Measurements from ENCODE around the gene PCDH15.
"Not testable (repeated sequence)": the region's sequence is repeated elsewhere in the genome, so short reads cannot be mapped to it uniquely, and the experiment has no call there.

Gene PCDH15

GRCh38 chr10:53978301-53978700 lies 822.7 kb downstream of the PCDH15 start:
- Mint-ChIP-seq H3K4me1 (no peaks in the 10 kb centered on the region), H3K9me3 (peaks cover 9% of the 10 kb centered on the region)
- ATAC-seq (ENCODE audit: low read depth) = no peak

GRCh38 chr10:53977267-53977666 lies 823.8 kb downstream of the PCDH15 start:
- Mint-ChIP-seq H3K27ac (no peak overlapping the region), H3K4me1 (no peaks in the 10 kb centered on the region), H3K4me3 (no peak overlapping the region), H3K36me3 (no peaks in the 10 kb centered on the region), H3K27me3 (no peaks in the 10 kb centered on the region), H3K9me3 (peaks cover 9% of the 10 kb centered on the region)
- ATAC-seq (ENCODE audit: low read depth) = no peak
- no peak for DNase-seq (ENCODE audit: low spot score in 2 of 2)

More at GRCh38 chr10:53978301-53978700, 822.7 kb downstream of the PCDH15 start:
- no peaks in the 10 kb centered on the region for H3K36me3 Mint-ChIP-seq
- H3K27me3 Mint-ChIP-seq = no peaks in the 10 kb centered on the region
- H3K27ac Mint-ChIP-seq = no peak overlapping the region
- no peak for DNase-seq (ENCODE audit: low spot score in 2 of 2)
- no peak overlapping the region for H3K4me3 Mint-ChIP-seq

- Mint-ChIP-seq H3K4me3 (no peak overlapping the region), H3K4me1 (no peaks in the 10 kb centered on the region), H3K36me3 (no peaks in the 10 kb centered on the region), H3K9me3 (no peaks in the 10 kb centered on the region), H3K27me3 (no peaks in the 10 kb centered on the region), H3K27ac (no peak overlapping the region)
- ATAC-seq (ENCODE audit: low read depth) (no peak), DNase-seq (ENCODE audit: low spot score in 2 of 2) (no peak)
Measured at GRCh38 chr10:53957401-53957800, 843.6 kb downstream of the PCDH15 start.

GRCh38 chr10:53955091-53955490 lies 845.9 kb downstream of the PCDH15 start:
- Mint-ChIP-seq H3K36me3 (no peaks in the 10 kb centered on the region), H3K27me3 (no peaks in the 10 kb centered on the region)

GRCh38 chr10:53952698-53953630 lies 848.1 kb downstream of the PCDH15 start:
- H3K9me3 Mint-ChIP-seq = no peaks in the 10 kb centered on the region
- no peak for DNase-seq (ENCODE audit: low spot score in 2 of 2)
- H3K27me3 Mint-ChIP-seq = no peaks in the 10 kb centered on the region
- H3K36me3 Mint-ChIP-seq = no peaks in the 10 kb centered on the region
- H3K4me1 Mint-ChIP-seq = no peaks in the 10 kb centered on the region
- no peak overlapping the region for H3K27ac Mint-ChIP-seq
- no peak overlapping the region for H3K4me3 Mint-ChIP-seq
- no peak for ATAC-seq (ENCODE audit: low read depth)

More at GRCh38 chr10:53955091-53955490, 845.9 kb downstream of the PCDH15 start:
- no peaks in the 10 kb centered on the region for H3K4me1 Mint-ChIP-seq
- ATAC-seq (ENCODE audit: low read depth) (no peak), DNase-seq (ENCODE audit: low spot score in 2 of 2) (no peak)
- no peaks in the 10 kb centered on the region for H3K9me3 Mint-ChIP-seq
- H3K27ac Mint-ChIP-seq = no peak overlapping the region
- H3K4me3 Mint-ChIP-seq = no peak overlapping the region

GRCh38 chr10:53939654-53940053 lies 861.4 kb downstream of the PCDH15 start:
- Mint-ChIP-seq H3K36me3 (no peaks in the 10 kb centered on the region), H3K9me3 (peaks cover 4% of the 10 kb centered on the region), H3K27me3 (no peaks in the 10 kb centered on the region), H3K4me3 (no peak overlapping the region), H3K4me1 (no peaks in the 10 kb centered on the region), H3K27ac (no peak overlapping the region)
- ATAC-seq (ENCODE audit: low read depth) (no peak), DNase-seq (ENCODE audit: low spot score in 2 of 2) (no peak)

- Mint-ChIP-seq H3K4me1 (no peaks in the 10 kb centered on the region), H3K27ac (no peak overlapping the region), H3K4me3 (no peak overlapping the region), H3K9me3 (peaks cover 2% of the 10 kb centered on the region), H3K36me3 (no peaks in the 10 kb centered on the region), H3K27me3 (no peaks in the 10 kb centered on the region)
- ATAC-seq (ENCODE audit: low read depth) (no peak), DNase-seq (ENCODE audit: low spot score in 2 of 2) (no peak)
Measured at GRCh38 chr10:53930648-53931047, 870.4 kb downstream of the PCDH15 start.

- not testable (repeated sequence) for H3K4me3 Mint-ChIP-seq; H3K27me3 Mint-ChIP-seq; H3K4me1 Mint-ChIP-seq; ATAC-seq (ENCODE audit: low read depth); H3K36me3 Mint-ChIP-seq; H3K9me3 Mint-ChIP-seq; H3K27ac Mint-ChIP-seq; DNase-seq (ENCODE audit: low spot score in 2 of 2)
Measured at GRCh38 chr10:53924051-53924700, 876.9 kb downstream of the PCDH15 start.

- DNase-seq (ENCODE audit: low spot score in 2 of 2) (no peak), ATAC-seq (ENCODE audit: low read depth) (no peak)
- H3K4me3 Mint-ChIP-seq = no peak overlapping the region
- no peak overlapping the region for H3K27ac Mint-ChIP-seq
- no peaks in the 10 kb centered on the region for H3K4me1 Mint-ChIP-seq
- no peaks in the 10 kb centered on the region for H3K36me3 Mint-ChIP-seq
- H3K9me3 Mint-ChIP-seq = peaks cover 5% of the 10 kb centered on the region
- no peaks in the 10 kb centered on the region for H3K27me3 Mint-ChIP-seq
Measured at GRCh38 chr10:53918755-53919154, 882.3 kb downstream of the PCDH15 start.

GRCh38 chr10:53909791-53910190 lies 891.2 kb downstream of the PCDH15 start:
- ATAC-seq (ENCODE audit: low read depth) (no peak), DNase-seq (ENCODE audit: low spot score in 2 of 2) (no peak)
- Mint-ChIP-seq H3K36me3 (no peaks in the 10 kb centered on the region), H3K4me3 (no peak overlapping the region), H3K4me1 (no peaks in the 10 kb centered on the region), H3K27ac (no peak overlapping the region), H3K27me3 (no peaks in the 10 kb centered on the region), H3K9me3 (peaks cover 5% of the 10 kb centered on the region)

GRCh38 chr10:53904506-53905241 lies 896.4 kb downstream of the PCDH15 start:
- H3K27me3 Mint-ChIP-seq = no peaks in the 10 kb centered on the region
- ATAC-seq (ENCODE audit: low read depth) (no peak), DNase-seq (ENCODE audit: low spot score in 2 of 2) (no peak)
- no peaks in the 10 kb centered on the region for H3K9me3 Mint-ChIP-seq
- H3K36me3 Mint-ChIP-seq = no peaks in the 10 kb centered on the region
- H3K27ac Mint-ChIP-seq = no peak overlapping the region
- no peak overlapping the region for H3K4me3 Mint-ChIP-seq
- no peaks in the 10 kb centered on the region for H3K4me1 Mint-ChIP-seq

GRCh38 chr10:53903756-53904155 lies 897.3 kb downstream of the PCDH15 start:
- Mint-ChIP-seq H3K27me3 (no peaks in the 10 kb centered on the region), H3K4me1 (no peaks in the 10 kb centered on the region), H3K4me3 (no peak overlapping the region), H3K9me3 (no peaks in the 10 kb centered on the region), H3K27ac (no peak overlapping the region), H3K36me3 (no peaks in the 10 kb centered on the region)
- no peak for ATAC-seq (ENCODE audit: low read depth)
- DNase-seq (ENCODE audit: low spot score in 2 of 2) = no peak

GRCh38 chr10:53899463-53900160 lies 901.4 kb downstream of the PCDH15 start:
- no peak for DNase-seq (ENCODE audit: low spot score in 2 of 2)
- no peak for ATAC-seq (ENCODE audit: low read depth)
- Mint-ChIP-seq H3K4me1 (no peaks in the 10 kb centered on the region), H3K9me3 (peaks cover 3% of the 10 kb centered on the region), H3K27me3 (no peaks in the 10 kb centered on the region), H3K36me3 (no peaks in the 10 kb centered on the region), H3K27ac (no peak overlapping the region), H3K4me3 (no peak overlapping the region)

Measured in memory B cell (primary cell).